Kidney glomerular epithelial cell (primary cell): ENCODE results near the gene NFIB.

ENCODE experiments used
- DNase-seq: peaks from one replicate; lab custom pipeline; 2025; lab: John Stamatoyannopoulos, UW

NFIB gene

DNA sequence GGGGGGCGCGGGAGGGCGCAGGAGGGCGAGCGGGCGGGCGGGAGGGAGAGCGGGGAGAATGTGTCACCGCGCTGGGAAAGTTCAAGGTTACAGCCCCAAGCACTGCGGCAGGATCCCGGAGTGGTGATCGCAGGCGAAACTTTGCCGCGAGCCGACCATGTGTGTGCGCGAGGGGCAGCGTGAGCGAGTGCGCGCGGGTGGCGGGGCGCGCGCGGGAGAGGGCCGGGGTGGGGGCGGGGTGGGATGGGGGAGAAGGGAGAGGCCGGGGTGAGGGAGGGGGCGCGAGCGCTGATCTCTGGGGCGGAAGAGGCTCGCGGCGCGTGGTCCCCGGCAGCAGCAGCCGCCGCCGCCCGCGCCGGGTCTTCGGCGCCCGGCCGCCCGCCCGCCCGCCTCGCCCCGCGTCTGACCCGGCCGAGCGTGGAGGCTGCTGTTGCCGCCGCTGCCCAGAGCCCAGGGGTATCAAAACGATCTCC, at the start of gene NFIB:
NFIB (minus strand) TSS at position 191 of the 473 bp plus-strand sequence. CDS start 630 bp downstream, outside the sequence.
- no peak for DNase-seq

DNA sequence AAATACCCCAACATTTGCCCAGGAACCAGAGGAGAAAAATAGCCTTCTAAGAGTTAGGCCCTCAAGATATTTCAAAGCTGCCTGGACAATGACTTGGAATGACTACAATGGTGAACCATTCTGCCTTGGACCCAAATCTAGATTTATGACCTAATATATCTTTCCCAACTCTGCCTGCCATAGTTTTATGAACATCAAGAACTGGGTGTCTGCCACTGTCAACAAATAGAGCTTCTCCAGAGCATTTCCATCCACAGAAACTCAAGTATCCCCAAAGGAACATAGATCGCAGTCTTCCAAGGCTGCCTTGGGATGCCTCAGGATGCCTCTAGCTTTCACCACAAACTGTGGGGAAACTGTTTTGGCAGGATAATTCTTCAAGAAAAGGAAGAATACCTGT, 48.2 kb upstream of the NFIB start:
- no peak for DNase-seq

DNA sequence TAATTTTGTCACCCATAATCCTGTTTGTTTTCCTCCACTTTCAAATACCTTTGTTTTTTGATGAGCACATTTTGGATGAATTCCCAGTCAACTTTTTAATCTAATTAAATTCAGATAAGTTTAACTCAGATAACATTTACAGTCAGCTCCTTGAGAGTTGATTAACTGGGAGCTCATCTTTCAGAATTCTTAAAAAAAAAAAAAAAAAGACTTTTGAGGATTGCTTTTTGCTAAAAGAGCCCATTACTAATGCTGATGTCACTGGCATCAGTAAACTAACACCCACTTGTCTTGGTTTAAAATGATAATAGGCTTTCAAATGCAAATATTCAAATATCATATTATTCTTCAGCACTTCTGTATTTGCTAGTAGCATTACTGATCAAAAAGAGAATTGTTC, 47.1 kb upstream of the NFIB start:
- no peak for DNase-seq

DNA sequence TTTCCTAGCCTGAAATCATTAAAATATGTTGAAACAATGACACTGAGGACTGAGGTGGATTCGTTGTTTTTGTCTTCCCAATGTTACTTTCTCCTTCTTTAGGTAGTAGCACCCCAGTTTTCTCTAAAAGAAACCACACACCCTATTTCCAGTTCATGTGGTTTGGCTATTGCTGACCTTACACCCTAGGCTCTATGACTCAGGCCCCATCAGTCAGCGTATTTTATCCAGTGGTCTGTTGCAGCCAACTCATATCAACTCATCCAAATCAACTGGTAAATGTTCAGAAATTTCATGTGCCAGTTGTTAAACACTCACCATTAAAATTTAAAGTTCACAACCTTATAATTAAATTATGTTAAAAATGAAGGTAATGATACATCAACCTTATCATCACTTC, 44.6 kb upstream of the NFIB start:
- peak; percentile 37 for DNase-seq

DNA sequence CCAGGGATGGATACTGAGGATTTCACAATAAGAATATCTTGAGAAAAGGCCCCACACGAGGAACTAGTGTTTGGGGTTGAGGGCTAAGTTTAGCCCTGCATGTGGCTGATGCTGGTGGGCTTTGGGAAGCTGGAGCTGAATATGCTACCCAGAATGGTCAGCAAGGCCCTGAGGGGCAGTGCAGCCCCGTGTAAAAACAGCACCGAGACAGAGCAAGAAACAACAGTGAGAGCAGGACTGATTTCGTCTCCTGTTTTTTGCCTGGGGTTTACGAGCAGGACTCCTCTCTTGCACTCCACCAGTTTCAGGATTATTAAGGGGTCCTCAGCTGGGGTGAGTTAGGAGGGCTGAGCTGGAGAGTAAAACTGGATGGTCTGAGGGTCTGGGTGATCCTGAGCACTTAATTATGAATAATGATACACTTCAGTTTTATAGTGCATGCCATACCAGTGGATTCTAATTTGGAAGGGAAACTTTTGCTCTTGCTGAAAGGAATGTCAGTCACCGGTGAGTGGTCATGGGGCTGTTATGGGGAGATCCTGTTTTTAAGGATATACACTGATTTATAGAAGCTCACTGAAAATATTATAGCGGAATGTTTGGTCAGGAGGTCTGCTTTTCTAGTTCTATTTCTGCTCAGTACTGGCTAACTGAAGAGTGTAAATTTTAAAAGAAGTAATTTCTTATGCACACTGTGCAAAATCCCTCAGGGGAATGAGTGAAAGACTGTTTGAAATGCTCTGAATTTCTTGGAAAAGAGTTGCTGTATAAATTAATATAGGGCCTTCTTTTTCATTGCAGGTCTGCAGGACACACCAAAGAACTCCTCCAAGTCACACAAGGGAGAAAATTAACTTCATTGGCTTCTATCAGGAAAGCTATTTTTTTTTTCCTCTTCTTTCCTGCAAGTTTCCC, 42.7 kb upstream of the NFIB start:
- DNase-seq = no peak

DNA sequence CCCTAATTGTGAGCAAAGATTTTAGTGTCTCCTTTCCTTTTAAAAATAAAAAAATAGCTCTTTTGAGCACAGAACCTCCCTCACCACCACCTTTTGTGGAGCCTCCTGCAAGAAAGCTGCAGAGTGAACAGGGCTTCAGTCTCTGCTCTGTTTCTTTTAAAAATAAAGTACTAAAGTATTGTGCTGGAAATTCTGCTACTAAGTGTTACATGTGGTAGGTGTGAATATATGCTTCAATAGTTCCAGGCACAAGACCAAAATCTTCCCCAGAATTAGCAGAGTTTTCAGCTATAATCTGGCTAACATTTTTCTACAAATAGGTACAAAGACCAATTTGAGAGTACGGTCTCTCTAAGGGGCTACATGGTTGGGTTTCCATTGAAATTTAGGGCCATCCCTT, 40.3 kb upstream of the NFIB start:
- DNase-seq = no peak

DNA sequence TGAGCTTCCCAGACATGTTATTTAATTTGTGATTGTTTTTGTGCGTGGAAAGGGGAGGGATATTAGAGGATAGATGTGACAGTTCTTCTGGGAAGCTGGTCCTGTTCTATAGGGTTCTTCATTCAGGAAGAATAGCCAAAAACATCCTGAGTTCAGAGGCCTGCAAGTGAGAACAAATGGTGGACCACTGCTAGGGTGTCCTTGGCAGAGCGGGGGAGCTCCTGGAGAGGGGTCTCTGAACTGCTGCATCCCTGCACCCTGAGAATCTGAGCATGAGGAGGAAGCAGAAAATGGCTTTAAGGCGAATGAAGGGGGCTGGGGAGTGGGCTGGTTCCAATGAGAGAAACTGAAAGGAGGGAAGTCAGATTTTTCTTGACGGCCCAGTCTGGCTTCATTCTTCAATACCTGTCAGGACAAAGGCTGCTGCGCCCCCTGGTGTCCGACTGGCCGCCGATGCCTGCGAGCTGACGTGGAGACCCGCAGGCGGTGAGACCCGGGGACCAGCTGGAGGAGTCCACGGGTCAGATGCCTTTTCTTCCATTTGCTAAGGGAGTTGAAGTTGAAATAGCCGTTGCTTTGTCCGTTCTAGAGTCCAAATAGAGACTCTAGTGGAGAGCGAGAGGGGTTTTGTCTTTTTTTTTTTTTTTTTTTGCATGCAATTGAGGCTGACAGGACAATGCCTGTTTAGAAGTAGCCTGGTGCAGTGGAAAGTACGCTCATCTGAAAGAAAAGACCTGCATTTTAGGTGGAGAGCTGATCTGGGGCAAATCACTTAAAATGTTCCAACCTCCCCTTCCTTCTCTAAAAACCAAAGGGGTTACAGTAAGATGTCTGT, 39.5 kb upstream of the NFIB start:
- DNase-seq = peak; percentile 61

DNA sequence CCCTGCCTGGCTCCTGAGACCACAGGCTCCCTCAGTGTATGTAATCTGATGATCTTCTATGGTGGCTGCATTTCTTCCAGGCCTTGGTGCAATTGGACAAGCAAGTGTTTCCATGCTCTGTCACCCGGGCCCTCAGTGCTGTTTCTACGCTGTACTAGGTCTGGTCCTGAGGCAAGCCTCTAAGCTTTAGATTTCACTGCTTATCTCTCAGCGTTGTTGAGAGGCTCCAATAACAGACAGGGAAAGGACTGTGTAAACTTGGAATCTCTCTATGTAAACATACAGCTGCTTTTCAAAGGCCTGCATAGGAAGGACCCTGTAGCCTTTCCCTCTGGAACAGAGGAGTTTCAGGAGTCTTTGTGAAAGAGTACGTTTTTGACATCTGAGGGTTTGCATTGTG, 38.6 kb upstream of the NFIB start:
- no peak for DNase-seq

DNA sequence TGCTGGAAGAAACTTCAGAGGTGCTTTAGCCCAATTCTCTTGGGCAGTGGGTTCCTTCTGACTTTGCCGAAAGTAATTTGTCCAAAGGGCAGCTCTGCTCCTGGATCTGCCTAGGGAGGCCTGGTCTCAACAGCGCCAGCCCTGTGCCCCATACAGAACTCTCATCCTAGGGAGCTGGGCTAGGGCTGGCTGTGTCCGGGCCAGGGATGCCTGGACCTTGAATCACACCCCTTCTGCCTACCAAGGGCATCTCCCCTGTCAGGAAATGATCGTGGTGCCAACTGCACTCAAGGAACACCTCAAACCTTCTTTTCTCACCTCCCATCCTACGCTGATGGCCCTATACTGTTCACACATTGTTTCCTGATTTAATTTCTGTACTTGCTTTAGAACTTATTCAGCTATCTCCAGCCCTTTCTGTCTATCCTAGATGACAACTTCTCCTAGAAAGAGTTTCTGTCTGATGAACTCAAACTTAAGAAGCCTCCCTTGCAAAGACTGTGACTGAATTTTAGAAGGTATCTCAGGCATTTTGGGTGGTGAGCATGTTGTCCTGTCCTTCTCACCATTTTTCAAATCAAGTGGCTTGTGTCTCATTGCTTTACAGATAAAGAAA, 37.4 kb upstream of the NFIB start:
- no peak for DNase-seq

DNA sequence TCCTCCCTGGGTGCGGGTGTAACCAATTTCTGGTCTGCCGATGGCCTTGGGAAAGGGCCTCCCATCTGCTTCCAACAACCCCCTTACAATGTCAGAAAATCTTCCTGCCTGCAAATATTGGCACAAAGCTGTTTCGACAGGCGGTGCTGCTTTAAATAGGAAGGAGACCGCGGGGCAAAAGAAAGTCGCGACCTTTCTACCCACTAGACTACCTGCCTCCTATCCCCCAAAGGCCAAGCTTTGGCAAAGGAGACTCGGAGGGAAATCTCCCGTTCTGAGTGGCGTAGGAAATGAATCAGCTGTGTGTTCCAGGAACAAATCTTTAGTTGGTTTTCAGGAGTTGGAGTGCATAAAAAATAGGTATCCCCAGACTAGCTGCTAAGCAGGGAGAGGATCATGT, 36.8 kb upstream of the NFIB start:
- DNase-seq = no peak

DNA sequence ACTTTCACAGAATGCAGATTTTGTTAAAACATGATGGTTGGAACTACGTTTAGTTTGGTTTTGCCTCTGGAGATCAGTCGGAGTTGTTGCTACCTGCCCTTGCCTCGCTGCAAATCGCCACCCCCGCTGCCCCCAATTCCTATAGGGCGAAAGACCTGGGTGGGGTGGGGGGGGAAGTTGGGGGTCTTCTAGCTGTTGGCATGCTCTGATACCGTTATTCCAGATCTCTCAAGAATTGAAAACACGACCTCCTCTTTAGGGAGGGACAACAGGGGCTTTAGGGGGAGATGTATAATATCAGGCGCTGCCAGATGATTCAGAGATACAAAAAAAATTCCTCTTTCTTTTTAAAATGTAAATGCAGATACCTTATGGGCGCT, 36.4 kb upstream of the NFIB start:
- no peak for DNase-seq

DNA sequence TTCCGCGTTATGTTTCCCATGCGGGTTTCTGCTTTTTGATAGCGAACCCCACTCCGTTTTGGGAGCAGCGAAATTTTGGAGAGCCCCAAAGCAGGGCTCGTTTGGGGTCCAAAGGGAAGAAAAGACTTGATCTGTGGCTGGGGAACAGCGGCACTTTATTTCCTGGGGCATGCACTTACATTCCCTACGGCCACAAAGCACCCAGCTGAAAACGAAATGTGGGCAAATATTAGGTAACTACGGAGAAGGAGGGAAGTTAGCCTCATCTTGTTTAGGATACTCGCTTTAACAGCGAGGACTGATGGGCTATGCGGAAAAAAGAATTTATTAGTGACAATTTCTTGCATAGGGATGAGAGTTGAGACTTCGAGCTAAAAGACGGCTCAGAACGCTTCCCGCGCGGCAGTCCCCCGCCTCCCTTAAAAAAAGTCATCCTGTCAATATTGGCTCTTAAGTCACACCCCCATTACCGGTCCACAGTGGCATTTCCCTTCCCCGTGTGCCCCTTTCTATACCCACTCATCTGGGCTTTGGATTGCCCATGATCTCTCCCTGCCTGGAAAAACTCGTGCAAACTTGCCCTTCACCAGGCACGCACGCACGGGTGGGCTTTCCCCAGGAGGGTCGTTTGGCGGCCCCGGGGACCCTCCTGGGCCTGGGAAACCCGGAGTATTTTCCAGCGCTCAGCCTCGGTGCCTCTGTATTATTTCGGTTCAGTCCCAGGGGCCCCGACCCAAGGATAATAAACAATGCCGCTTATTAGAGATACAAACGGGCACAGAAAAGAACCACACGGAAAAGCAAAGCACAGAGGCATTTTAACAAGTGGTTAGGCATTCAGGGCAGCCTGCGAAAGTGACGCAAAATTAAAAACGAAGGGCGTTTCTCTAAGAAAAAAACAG, 35.8 kb upstream of the NFIB start:
- DNase-seq = no peak

DNA sequence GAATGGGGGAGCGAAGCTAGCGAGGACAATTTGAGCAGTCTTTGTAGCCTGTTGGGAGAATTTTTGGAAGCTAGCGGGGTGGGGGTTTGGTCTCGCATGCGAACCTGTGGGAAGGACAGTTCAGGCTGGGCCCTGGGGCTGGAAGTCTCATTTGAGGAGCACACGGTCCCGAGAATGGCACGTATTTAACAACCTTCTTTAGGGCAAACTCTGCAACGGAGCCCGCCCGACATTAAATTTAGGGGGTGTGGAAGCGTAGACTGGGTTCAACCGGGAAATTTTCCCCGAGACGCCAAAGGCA, 35.2 kb upstream of the NFIB start:
- no peak for DNase-seq

DNA sequence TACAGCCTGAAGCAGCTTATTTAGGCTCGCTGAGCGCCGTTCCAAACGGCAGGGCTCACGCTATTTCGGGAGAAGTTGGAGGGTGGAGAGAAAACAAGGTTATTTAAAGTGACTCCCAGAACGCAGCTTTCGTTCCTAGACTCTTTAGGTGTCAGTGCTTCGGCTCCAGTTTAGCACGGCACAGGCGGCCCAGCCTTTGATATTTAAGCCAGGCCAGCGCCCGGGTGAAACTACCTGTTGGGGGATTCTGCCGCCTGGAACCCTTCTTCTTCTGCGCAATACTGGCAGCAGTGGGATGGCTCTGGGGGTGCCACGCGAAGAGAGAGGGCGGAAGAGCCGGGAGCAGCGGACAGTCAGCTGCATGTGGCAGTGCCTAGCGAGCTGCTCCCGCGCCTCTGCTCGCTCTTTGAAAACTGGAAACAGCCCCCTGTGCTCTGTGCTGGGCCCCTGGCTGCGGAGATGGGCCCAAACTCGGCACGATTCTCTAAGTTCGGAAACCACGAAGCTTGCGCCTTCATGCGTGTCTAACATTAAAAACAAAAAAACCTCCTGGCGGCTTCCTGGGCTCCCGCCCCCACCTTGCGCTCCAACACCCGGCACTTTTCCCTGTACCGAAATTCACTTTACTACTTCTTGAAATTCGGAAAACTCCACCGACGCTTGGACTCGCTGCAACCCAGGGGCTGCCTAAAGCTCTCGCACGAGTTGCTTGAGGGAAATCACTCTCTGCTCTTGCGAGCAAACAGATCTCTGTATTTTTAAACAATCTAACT, 34.6 kb upstream of the NFIB start:
- no peak for DNase-seq

DNA sequence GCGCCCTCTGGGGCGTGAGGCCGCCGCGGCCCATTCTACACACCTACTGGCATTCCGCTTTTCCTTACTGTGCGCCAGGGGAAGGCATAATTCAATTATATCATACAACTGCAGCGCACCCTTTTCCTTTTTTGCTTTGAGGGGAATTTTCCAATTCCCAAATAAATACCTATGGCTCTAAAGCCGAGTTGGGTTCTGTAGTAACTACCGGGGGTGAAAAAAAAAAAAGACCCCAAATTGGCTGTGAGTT, 34.1 kb upstream of the NFIB start:
- peak; percentile 16 for DNase-seq

DNA sequence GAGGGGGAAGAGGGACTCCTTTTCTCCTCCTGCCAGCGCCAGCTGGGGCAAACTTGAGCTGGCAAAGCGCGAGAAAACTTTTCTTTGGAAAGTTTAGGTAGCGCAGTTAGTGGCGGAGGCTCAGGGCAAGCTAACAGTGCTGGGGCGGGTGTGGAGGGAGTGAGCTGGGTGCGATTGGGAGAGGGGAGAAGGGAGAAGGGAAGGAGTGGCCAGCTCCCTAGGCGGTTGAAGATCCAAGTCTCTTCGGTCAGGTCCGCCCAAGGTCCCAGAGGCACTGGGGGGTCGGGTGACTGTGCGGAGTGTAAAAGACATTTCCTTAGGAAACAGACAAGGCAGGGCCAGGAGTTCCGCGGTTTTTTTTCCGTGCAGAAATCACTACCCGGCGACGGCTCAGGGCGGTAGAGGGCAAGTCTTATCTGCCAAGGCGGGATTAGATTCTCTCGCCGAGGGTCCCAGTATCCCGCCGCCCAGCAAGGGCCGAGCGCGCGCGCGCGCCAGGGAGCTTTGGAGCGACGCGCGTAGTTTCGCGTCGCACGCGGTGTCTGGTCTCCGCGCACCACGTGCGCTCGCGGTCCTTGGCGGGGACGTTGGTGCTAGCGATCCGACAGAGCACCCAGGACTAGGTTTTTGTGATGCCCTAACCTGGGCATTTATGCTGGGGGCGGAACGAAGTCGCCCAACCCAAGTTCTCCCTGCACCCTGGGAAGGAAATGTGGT, 33.6 kb upstream of the NFIB start:
- peak; percentile 2 for DNase-seq

DNA sequence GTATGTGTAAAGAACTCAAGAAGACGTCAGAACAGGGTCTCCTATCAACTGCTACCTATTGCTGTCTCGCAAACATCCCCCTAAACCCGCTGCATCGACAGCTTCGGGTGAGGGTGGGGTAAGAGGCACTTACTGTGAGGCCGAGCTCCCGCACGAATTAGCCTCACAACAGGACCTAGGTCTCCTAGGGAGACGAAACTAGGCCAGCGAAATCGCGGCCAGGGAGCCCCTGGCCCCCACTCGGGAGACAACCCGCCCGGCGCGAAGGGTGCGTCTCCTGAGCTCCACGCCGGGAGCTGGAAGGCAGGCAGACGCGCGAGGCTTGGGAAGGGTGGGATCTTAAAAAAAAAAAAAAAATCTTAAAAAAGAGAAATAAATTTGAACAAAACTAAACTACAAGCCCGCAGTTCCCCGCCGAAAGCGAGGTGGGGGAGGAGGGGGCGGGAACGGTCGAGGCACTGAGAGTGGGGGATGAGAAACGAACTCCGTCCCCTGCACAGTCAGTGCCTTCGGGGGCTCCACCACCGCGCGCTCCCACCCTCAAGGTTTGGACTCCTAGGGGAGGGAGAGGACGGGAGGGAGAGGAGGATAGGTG, 33.0 kb upstream of the NFIB start:
- no peak for DNase-seq

DNA sequence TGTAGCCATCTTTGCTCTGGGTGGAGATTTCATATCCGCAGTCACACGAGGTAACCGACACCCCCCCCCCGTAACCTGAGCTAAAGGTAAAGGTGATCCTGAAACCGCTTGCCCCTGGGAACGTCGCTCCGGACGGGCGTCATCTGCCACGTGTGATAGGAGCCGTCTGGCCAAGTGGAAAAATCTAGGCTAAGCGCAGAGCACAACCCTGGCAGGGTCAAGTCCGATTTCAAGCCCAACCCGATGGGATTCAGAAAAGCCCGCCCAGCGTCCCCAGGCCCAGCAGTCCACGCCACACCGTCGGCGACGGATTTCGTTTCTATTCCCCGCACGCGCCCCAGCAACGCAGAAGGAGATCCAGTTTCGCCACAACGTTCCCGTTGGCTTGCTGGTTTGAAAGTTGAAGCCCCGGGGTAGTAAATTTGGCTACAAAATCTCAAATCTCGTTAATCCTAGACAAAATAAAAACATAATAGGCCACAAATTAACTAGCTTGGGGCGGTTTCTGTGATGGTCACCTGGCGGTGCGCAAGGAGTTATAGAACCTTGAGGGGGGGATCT, 32.4 kb upstream of the NFIB start:
- DNase-seq = no peak

DNA sequence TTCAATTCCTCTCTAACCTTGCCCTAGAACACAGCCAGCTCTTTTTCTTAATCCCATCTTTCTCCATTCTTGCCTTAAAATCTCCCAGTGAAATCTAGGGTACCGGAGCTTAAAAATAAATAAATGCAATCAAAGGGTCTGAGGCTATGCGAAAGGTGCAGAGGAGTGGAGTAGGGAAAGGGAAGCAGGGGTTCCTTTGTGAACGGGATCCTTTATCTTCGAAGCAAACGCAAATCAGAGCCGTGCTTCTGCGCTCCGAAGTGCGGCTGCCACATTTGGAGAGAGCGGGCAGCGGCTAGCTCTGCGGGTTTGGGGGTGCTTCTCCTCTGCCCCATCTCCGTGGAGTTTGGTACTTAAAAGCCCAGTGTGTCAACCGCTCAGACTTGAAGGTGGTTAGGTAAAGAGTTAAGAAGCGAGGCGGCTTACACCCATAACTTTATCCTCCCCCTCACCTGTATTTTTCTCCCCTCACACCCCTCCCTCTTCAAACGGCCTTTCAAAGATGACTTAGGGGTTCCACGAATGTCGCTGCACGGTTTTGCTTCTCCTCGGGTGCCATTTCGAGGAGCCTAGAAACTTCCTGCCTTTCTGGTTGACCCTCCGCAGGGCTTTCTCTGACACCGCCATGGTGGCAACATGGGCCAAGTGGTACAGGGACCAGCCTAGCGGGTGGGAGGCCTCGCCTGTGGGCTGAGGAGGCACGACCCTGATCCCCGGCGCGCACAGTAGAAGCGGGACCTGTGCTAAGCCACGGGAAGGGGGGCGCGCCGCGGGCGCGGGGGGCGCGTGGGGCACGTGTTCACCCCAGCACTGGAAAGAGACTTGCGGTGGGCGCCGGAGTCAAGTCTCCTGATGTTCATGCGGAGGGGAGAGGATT, 31.7 kb upstream of the NFIB start:
- DNase-seq = no peak
